HS-5 (cell line): ENCODE results near the gene PROKR2.

ENCODE experiments used
- DNase-seq: peaks from one replicate; pipeline ENCODE4 v3.0.0-alpha.2; 2012; ENCODE audit warnings: low read depth

Gene PROKR2

GRCh38 chr20:5282561-5282960, 34.2 kb downstream of the PROKR2 start:
- no peak for DNase-seq

- DNase-seq, result no peak
Observed at GRCh38 chr20:5279661-5280060, 37.1 kb downstream of the PROKR2 start.

GRCh38 chr20:5272268-5272667, 44.5 kb downstream of the PROKR2 start:
- no peak for DNase-seq

- no peak for DNase-seq
Observed at GRCh38 chr20:5270603-5271002, 46.2 kb downstream of the PROKR2 start.

- no peak for DNase-seq
Observed at GRCh38 chr20:5268449-5268848, 48.3 kb downstream of the PROKR2 start.

- no peak for DNase-seq
Observed at GRCh38 chr20:5267092-5267491, 49.7 kb downstream of the PROKR2 start.
